GM18508 (cell line): ENCODE results near the gene LAMA2.

Source experiments
- ATAC-seq: cut with Tn5 transposase; IDR thresholded peaks from one replicate; pipeline ENCODE4 v1.9.1; 2021; ENCODE audit warnings: moderate number of reproducible peaks; ENCODE audit not compliant: insufficient read depth, unreplicated experiment

LAMA2 gene

GRCh38 chr6:129398764-129399163, 515.8 kb downstream of the LAMA2 start:
- no peak for ATAC-seq

DNA sequence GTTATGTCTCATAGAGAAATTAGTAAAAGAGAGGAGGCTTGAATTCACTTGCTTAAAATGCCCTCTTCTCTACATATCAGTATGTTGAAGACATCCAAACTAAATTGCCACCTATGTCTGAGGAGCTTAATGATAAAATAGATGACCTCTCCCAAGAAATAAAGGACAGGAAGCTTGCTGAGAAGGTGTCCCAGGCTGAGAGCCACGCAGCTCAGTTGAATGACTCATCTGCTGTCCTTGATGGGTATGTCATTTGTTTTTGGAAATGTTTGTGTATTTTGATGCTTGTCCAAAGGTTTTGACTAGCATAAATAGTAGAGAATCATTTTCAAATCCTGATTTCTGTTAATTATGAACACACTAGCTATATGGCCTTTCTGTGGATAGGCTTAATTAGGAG, 519.3 kb downstream of the LAMA2 start:
- no peak for ATAC-seq

GRCh38 chr6:129411092-129411491, 528.2 kb downstream of the LAMA2 start:
- no peak for ATAC-seq

DNA sequence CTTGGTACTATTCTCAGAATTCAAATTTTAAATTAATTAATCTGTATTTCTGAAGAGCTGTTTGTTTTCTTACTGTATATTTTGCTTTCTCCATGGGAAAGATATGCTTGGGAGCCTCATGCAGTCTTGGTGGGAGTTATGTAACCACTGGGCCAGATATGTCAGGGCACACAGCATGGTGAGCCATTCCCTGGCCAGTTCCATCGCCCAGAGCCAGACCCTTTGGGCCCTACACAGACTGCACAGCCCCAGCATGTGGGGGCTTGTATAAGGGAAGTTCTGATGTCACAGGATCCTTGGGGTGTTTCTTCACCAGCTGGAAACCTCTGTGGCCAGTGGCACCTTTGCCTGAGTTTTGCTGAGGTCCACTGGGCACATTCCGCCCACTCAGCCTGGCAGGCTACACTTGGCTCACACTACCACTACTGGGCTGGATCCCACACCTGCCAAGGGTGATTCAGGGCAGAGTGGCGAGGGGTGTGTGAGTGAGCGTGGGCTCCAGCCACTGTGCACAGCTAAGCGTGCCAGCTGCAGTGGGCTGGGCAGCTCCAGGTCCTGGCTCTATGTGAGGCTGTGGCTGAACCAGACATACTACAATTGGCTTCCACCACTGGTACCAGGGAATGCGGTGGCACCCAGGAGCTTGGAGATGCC, 533.5 kb downstream of the LAMA2 start:
- no peak for ATAC-seq

- ATAC-seq = no peak
Observed at GRCh38 chr6:129417416-129418086, 534.6 kb downstream of the LAMA2 start.

- no peak for ATAC-seq
Observed at GRCh38 chr6:129419324-129419723, 536.4 kb downstream of the LAMA2 start.

- ATAC-seq = no peak
Observed at GRCh38 chr6:129426343-129426742, 543.4 kb downstream of the LAMA2 start.

DNA sequence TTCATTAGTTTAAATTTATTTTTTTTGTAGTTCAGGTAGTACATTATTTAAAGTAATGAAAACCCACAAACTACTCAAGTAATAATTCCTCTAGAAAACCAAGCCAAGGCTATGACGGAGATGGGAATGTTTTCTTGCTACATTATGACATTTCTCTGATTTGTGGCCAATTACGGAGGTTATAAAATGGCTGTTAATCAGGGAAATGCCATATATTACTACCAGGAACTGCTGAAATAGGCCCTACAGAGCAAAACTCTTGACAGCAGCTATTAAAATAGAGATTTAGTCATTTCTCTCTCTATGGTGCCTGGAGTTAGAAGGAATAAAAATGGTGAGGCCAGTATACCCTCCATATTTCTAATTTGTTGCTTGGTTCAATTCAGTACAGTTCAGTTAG, 547.0 kb downstream of the LAMA2 start:
- no peak for ATAC-seq

GRCh38 chr6:129432738-129433137, 549.8 kb downstream of the LAMA2 start:
- ATAC-seq = no peak

GRCh38 chr6:129434091-129434490, 551.2 kb downstream of the LAMA2 start:
- ATAC-seq = no peak

DNA sequence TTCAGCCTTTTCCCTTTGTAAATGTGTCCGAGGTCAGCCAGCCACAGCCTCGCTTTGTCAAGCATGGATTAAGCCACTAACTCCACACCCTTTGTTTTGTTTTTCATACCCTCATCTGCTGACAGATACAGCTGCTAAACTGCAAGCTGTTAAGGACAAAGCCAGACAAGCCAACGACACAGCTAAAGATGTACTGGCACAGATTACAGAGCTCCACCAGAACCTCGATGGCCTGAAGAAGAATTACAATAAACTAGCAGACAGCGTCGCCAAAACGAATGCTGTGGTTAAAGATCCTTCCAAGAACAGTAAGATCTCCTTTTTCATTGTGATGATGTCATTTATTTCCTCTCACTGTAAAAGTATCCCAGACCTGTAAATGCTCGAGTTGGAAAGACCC, 557.8 kb downstream of the LAMA2 start:
- ATAC-seq = no peak

GRCh38 chr6:129444683-129445082, 561.7 kb downstream of the LAMA2 start:
- no peak for ATAC-seq

DNA sequence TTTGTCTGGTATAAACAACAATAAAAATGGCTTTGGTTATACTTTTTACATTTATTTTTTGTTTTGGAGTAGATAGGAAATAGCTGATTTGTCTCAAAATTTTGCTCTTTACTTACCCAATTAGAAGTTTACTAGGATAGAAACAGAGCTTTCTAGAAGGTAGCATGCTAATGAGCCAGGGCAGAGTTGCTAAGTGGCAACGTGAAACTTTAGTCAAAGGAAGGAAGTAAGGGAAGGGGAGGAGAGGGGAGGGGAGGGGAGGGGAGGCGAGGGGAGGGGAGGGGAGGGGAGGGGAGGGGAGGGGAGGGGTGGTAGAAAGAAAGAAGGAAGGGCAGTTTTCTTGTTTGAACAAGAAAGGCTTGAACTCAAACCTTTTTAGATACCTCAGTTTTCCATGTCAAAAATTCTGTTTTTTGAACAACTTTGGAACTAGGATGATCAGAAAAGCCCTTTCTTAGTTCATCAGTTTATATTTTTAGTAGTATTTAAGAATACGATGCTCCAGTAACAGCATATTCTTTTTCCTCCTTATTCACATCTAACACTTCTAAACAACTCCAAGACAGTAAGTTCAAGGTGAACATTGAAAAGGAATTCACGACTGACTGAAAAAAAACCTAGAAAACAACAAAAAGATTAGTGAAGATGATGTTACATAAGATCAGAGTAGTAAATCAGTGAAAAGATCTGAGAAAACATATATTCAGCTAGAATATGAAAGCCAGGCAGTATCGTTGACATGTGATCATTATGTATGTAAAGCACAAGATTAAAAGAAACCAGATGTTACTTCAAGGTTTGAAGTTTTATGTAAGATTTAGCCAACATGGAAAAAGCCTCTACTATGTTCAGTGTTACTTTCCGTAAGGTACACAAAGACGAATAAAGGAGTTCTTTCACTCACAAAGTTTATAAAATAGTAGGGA, 563.6 kb downstream of the LAMA2 start:
- no peak for ATAC-seq

GRCh38 chr6:129447198-129447565, 564.2 kb downstream of the LAMA2 start:
- ATAC-seq = no peak

DNA sequence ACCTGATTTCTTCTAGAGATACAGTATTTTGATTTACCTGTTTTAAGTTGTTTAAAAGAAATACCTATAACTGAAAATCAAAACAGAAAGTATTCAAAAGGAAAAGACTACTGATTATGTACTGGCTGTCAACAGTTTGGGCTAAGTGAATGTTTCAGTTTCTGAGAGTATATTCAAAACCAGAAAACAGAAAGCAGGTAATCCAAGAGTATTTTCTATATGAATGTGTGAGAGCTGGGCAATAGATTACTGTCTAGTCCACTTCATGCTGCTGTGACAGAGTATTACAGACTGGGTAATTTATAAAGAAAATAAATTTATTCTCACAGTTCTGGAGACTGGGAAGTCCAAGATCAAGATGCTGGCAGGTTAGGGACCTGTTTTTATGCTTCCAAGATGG, 566.0 kb downstream of the LAMA2 start:
- peak; percentile 100 for ATAC-seq

DNA sequence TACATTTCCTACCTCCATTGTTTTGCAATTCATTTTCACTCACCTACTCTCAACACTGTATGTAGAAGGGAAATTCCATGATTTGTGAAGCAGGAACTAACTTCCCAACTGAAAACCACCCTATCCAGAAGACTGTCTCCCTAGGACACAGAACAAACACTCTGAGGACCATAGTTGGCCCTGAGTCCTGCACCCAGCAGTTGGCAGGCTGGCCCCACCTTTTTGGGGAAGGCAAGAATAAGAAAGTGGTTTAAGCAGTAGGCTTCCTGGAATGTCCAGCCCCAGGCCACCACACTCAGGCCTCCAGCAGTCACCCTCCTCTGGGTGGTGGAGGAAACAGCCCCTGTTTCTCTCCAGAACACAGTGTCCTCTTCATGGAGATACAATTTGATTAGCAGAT, 568.2 kb downstream of the LAMA2 start:
- no peak for ATAC-seq

- no peak for ATAC-seq
Observed at GRCh38 chr6:129453073-129453472, 570.1 kb downstream of the LAMA2 start.

DNA sequence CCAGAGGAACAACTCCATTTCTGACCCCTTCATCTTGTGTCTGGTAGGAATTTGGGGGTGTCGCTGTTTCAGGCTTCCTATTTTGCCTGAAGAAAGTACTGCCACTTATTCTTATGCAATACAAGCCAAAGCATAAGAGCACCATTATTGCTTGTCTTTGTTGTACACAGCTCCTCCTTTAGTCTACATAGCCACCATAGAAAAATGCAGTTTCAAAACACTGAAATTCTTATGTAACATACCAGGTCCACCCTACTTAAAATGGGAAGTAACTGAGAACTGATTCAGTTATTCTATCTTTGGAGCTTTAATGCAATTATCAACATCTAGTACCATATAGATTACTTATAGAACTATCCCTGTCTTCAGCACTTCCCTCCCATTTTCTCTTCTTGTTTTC, 571.5 kb downstream of the LAMA2 start:
- no peak for ATAC-seq

DNA sequence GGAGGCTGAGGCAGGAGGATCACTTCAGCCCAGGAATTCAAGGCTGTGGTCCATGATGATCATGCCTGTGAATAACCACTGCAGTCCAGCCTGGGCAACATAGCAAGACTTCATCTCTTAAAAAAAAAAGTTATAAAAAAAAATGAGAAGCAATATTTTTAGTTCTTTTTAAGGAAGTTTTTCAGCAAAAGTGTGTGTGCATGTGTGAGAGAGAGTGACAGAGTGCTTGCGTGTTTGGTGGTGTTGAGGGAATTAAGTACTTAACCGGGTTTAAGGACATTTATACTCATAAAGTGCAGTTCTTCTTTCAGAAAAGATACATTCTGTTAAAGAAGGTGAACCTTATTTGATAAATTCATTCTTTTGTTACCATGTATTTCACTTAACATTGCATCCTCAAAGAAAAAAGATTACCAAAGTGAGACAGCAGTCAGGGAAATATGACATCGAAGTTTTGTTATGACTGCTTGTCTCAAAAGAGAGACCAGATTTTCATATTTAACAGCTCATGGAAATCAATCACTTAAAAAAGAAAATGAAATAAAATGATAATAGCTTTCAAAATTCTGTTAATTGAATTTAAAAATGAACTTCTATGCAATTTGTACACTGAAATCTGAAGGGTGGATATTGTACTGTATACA, 572.3 kb downstream of the LAMA2 start:
- no peak for ATAC-seq

DNA sequence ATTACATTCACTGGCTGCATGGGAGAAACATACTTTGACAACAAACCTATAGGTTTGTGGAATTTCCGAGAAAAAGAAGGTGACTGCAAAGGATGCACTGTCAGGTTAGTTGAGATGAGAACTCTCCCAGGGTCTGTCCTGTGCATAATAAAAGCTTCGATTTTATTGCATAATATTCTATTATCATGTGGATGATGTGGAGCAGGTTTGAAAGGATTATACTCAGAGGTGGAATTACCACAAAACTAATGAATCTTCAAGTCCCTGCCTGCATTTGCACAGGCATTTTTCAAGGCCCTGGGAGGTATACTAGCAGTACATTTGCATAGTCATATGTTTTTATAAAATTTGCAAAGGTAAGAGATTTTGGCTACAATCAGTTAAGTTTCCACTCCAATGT, 577.3 kb downstream of the LAMA2 start:
- ATAC-seq = no peak
